Endothelial cell of umbilical vein (primary cell): ENCODE results near the gene DIAPH2. TPM values are rescaled to one million over a fixed set of nuclear protein-coding genes. Genes with fewer than 3 reads are reported as not detected.
"Not testable (repeated sequence)": the region's sequence is repeated elsewhere in the genome, so short reads cannot be mapped to it uniquely, and the experiment has no call there.

Source experiments
- BruUV-seq: library from RNA; stranded (reverse); fragments of 400-500 nt; replicated peaks from 2 replicates; lab custom pipeline; 2021; lab: Mats Ljungman, UMichigan
- CTCF ChIA-PET: fragments of 300-600, 350-600 bp; sonication (Branson Sonifier 250); formaldehyde crosslinking; loops from one replicate; lab custom pipeline; 2021; ENCODE audit warnings: antibody characterized with exemption, inconsistent platforms; lab: Charles Lee
- POLR2A ChIA-PET: fragments of 300-600, 350-600 bp; sonication (Branson Sonifier 250); formaldehyde crosslinking; loops from one replicate; lab custom pipeline; 2021; ENCODE audit warnings: antibody characterized with exemption, inconsistent platforms; lab: Charles Lee
- DNase-seq: peaks from one replicate; pipeline ENCODE4 v3.0.0-alpha.2; 2011; ENCODE audit warnings: low read depth, low spot score
- FAIRE-seq: peaks from 2 replicates; lab custom pipeline; 2011; peaks lifted over from hg19 to GRCh38; lab: Jason Lieb, UNC
- H2AFZ ChIP-seq: 2 replicates; pipeline ENCODE4 v1.6.0; 2012; ENCODE audit warnings: low read depth, low read length, control low read depth, inconsistent platforms
- H3K27ac ChIP-seq: 2 replicates; pipeline ENCODE4 v1.5.1; 2011; ENCODE audit warnings: low read depth, mild to moderate bottlenecking, control low read depth, low read length, moderate library complexity; ENCODE audit not compliant: insufficient read depth
- H3K27me3 ChIP-seq, 2 experiments: 2 replicates each; pipeline versions ENCODE4 v1.6.0 to v1.6.1; 2011; ENCODE audit warnings: low read length in 2 of 2, mixed read lengths in 1 of 2; ENCODE audit not compliant: control insufficient read depth in 2 of 2, insufficient read depth in 2 of 2
- H3K36me3 ChIP-seq, 2 experiments: 2 replicates in 1 of 2; 3 replicates in 1 of 2; pipeline ENCODE4 v1.5.1; 2011; ENCODE audit warnings: low read length in 2 of 2, mild to moderate bottlenecking in 1 of 2, moderate library complexity in 1 of 2; ENCODE audit not compliant: control insufficient read depth in 2 of 2, insufficient read depth in 2 of 2; ENCODE audit errors: extremely low read depth in 1 of 2
- H3K4me1 ChIP-seq: 3 replicates; pipeline ENCODE4 v1.5.1; 2011; ENCODE audit warnings: mild to moderate bottlenecking, low read length; ENCODE audit not compliant: control insufficient read depth, insufficient read depth; ENCODE audit errors: extremely low read depth
- H3K4me2 ChIP-seq: 2 replicates; pipeline ENCODE4 v1.6.1; 2011; ENCODE audit warnings: low read length, control low read depth, mixed read lengths; ENCODE audit not compliant: insufficient read depth
- H3K4me3 ChIP-seq, 3 experiments: fragments of 200-600 bp in 1 of 3; sonication (generic), shearing (Covaris generic) in 1 of 3; replicated peaks in 1 of 3; 2 replicates each; pipeline ENCODE4 v1.5.1; 2011 to 2016; ENCODE audit warnings: control low read depth in 3 of 3, low read length in 3 of 3, mild to moderate bottlenecking in 2 of 3, inconsistent platforms in 1 of 3, low read depth in 1 of 3, moderate library complexity in 1 of 3; ENCODE audit not compliant: insufficient read depth in 1 of 3
- H3K79me2 ChIP-seq: 2 replicates; pipeline ENCODE4 v1.6.0; 2012; ENCODE audit warnings: low read length, inconsistent platforms; ENCODE audit not compliant: control insufficient read depth, insufficient read depth
- H3K9ac ChIP-seq: replicated peaks from 2 replicates; pipeline ENCODE3; 2011; ENCODE audit warnings: low read length, control low read depth; ENCODE audit not compliant: insufficient read depth; ENCODE audit errors: extremely low read depth
- H3K9me1 ChIP-seq: replicated peaks from 3 replicates; pipeline ENCODE4 v1.6.0; 2011; ENCODE audit warnings: mild to moderate bottlenecking, low read length; ENCODE audit not compliant: control insufficient read depth, insufficient read depth; ENCODE audit errors: extremely low read depth
- H3K9me3 ChIP-seq: replicated peaks from 2 replicates; pipeline ENCODE4 v1.5.1; 2012; ENCODE audit warnings: low read length, inconsistent platforms; ENCODE audit not compliant: control insufficient read depth, insufficient read depth
- H4K20me1 ChIP-seq: replicated peaks from 2 replicates; pipeline ENCODE3; 2011; ENCODE audit warnings: mild to moderate bottlenecking, low read length; ENCODE audit not compliant: control insufficient read depth, insufficient read depth; ENCODE audit errors: extremely low read depth
- EZH2 ChIP-seq: IDR thresholded peaks from 2 replicates; pipeline ENCODE4 v1.6.1; 2012; ENCODE audit warnings: borderline replicate concordance, low read depth, mild to moderate bottlenecking, moderate library complexity, low read length, inconsistent platforms; ENCODE audit not compliant: severe bottlenecking
- FOS ChIP-seq: IDR thresholded peaks from 2 replicates; pipeline ENCODE4 v1.6.1; 2011; ENCODE audit warnings: mild to moderate bottlenecking, low read length, moderate library complexity, borderline replicate concordance; ENCODE audit not compliant: insufficient read depth
- GATA2 ChIP-seq: IDR thresholded peaks from 2 replicates; pipeline ENCODE4 v1.7.0; 2011; ENCODE audit warnings: low read depth, mild to moderate bottlenecking, moderate library complexity, mixed read lengths, low read length; ENCODE audit not compliant: insufficient read length, insufficient read depth
- JUN ChIP-seq: IDR thresholded peaks from 2 replicates; pipeline ENCODE4 v1.6.1; 2011; ENCODE audit warnings: borderline replicate concordance, low read depth; ENCODE audit not compliant: insufficient read length, insufficient read depth
- MYC ChIP-seq: IDR thresholded peaks from one replicate; pipeline ENCODE4 v1.6.1; 2011; ENCODE audit warnings: mild to moderate bottlenecking, low read depth, low read length
- POLR2A ChIP-seq: IDR thresholded peaks from 2 replicates; pipeline ENCODE4 v1.6.1; 2012; ENCODE audit warnings: low read depth, mild to moderate bottlenecking, control low read depth, low read length
- POLR2AphosphoS5 ChIP-seq: IDR thresholded peaks from 2 replicates; pipeline ENCODE4 v1.6.1; 2012; ENCODE audit warnings: low read depth, mild to moderate bottlenecking, control low read depth, low read length, moderate library complexity; ENCODE audit not compliant: insufficient read depth
- dilution Hi-C: fragments of 300-500 bp; cut with MboI; formaldehyde crosslinking; loops from one replicate; pipeline ENCODE4 v1.15.0; 2019; ENCODE audit warnings: low sequenced_read_pairs; ENCODE audit not compliant: extremely low pct_ligation_motif_present
- intact Hi-C: fragments of 100-400 bp; cut with micrococcal nuclease; formaldehyde crosslinking; loops from one replicate; pipeline ENCODE4 v1.10.0; 2022
- polyA plus RNA-seq, 4 experiments: library from polyadenylated mRNA; depleted of rRNA in 3 of 4; stranded (reverse) in 3 of 4; unstranded in 1 of 4; fragments of >200 nt; gene quantifications; 2 replicates each; pipeline versions ENCODE4 v1.2.1 to v1.2.3, GENCODE V29; 2011 to 2012; ENCODE audit warnings: missing spikeins in 1 of 4
- total RNA-seq: library from RNA; stranded (reverse); gene quantifications from 2 replicates; pipeline ENCODE4 v1.2.3, GENCODE V29; 2021
- TF ChIP-seq, protein P1 (sequence below), 2 donors: IDR thresholded peaks; 1 replicate in 1 of 2; 2 replicates in 1 of 2; pipeline ENCODE4 v1.5.1; 2011; ENCODE audit warnings: low read length in 2 of 2, mild to moderate bottlenecking in 2 of 2, moderate library complexity in 2 of 2, control low read depth in 1 of 2, inconsistent platforms in 1 of 2, low read depth in 1 of 2; ENCODE audit not compliant: insufficient read depth in 1 of 2; ENCODE audit errors: extremely low read depth in 1 of 2
- TF ChIP-seq, protein P2 (sequence below): IDR thresholded peaks from 2 replicates; pipeline ENCODE4 v1.6.1; 2011; ENCODE audit not compliant: insufficient read depth, insufficient read length

DIAPH2 gene
- total and polyA plus RNA-seq, 2 donors (not counting 3 experiments of a cell fraction or from before 2014, with no cell fraction given), result 3.0 to 30.0 TPM

DNA sequence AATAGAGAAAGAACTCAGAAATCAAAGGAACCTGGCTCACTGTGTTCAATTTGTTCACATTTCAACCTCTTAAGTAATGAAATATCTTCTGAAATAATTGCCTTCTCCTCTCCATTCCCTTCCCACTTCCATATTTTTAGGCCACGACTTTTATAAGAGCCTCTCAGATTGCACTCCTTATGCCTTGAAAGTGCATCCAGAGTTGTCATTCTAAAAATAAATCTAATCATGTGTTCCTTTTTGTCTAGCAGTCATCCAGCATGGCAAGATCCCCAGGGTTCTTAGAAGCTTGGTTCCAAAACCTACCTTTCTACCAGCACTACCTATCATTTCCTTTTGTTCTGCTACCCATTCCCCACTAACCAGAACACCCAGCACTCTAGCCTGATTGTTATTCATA, 156.7 kb downstream of the DIAPH2 start:
- Histone ChIP-seq H3K27me3 (no peaks in the 10 kb centered on the region), H3K9me3 (no peaks in the 10 kb centered on the region), H3K4me1 (no peaks in the 10 kb centered on the region), H3K4me2 (no peak overlapping the region), H3K9ac (no peak overlapping the region), H3K4me3 (no peak overlapping the region), H3K9me1 (no peaks in the 10 kb centered on the region), H4K20me1 (no peaks in the 10 kb centered on the region), H2AFZ (no peak overlapping the region), H3K27ac (no peak overlapping the region), H3K79me2 (no peaks in the 10 kb centered on the region), H3K36me3 (no peaks in the 10 kb centered on the region)
- TF ChIP-seq JUN, result no peak
- no peak for TF ChIP-seq POLR2A
- no peak for TF ChIP-seq POLR2AphosphoS5
- TF ChIP-seq, protein P1, sequence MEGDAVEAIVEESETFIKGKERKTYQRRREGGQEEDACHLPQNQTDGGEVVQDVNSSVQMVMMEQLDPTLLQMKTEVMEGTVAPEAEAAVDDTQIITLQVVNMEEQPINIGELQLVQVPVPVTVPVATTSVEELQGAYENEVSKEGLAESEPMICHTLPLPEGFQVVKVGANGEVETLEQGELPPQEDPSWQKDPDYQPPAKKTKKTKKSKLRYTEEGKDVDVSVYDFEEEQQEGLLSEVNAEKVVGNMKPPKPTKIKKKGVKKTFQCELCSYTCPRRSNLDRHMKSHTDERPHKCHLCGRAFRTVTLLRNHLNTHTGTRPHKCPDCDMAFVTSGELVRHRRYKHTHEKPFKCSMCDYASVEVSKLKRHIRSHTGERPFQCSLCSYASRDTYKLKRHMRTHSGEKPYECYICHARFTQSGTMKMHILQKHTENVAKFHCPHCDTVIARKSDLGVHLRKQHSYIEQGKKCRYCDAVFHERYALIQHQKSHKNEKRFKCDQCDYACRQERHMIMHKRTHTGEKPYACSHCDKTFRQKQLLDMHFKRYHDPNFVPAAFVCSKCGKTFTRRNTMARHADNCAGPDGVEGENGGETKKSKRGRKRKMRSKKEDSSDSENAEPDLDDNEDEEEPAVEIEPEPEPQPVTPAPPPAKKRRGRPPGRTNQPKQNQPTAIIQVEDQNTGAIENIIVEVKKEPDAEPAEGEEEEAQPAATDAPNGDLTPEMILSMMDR (IDR thresholded peaks at IDR 0.05; ENCODE audit: extremely low read depth in 1 of 2, insufficient read depth in 1 of 2, low read depth in 1 of 2, low read length in 2 of 2), result no peak
- TF ChIP-seq, protein P2, sequence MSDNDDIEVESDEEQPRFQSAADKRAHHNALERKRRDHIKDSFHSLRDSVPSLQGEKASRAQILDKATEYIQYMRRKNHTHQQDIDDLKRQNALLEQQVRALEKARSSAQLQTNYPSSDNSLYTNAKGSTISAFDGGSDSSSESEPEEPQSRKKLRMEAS, result no peak
- no peak for TF ChIP-seq EZH2
- no peak for TF ChIP-seq FOS
- TF ChIP-seq GATA2, result no peak
- TF ChIP-seq MYC, result no peak
- dilution Hi-C loops (no loop called here), intact Hi-C loops (no loop called here)
- POLR2A ChIA-PET, result interaction anchor here (0.5 kb wide), 1 partner anchor 35 kb away, joined by 3 read pairs; no protein-coding TSS in a partner anchor
- CTCF ChIA-PET, result no interaction called here
- FAIRE-seq, result no peak
- DNase-seq, result no peak
- no TSS peak for BruUV-seq

DNA sequence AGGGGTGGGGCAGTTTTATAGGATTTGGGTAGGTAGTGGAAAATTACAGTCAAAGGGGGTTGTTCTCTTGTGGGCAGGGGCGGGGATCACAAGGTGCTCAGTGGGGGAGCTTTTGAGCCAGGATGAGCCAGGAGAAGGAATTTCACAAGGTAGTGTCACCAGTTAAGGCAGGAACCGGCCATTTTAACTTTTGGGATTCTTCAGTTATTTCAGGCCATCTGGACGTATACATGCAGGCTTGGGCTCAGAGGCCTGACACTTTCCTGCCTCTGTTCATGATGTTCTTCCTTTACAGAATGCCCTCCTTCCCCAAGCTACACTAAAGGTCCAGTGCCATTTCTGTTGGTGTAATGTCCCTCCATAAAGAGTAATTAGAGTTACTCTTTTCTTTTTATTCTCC, 157.2 kb downstream of the DIAPH2 start:
- H3K27ac ChIP-seq, H4K20me1 ChIP-seq, POLR2A ChIA-PET, H3K36me3 ChIP-seq, FAIRE-seq, intact Hi-C loops, H3K9me3 ChIP-seq, BruUV-seq, H3K4me2 ChIP-seq, dilution Hi-C loops, H2AFZ ChIP-seq, H3K9ac ChIP-seq, H3K9me1 ChIP-seq, H3K79me2 ChIP-seq, CTCF ChIA-PET, DNase-seq, H3K4me3 ChIP-seq, H3K27me3 ChIP-seq, H3K4me1 ChIP-seq: not testable (repeated sequence)
